Stimulated activated CD4-positive, alpha-beta T cell treated with anti-CD3 and anti-CD28 coated beads, TNF-alpha, amount 100 ng/mL, for 24 hours (primary cell): ENCODE results near the gene PPP1R12B.
"Not testable (repeated sequence)": the region's sequence is repeated elsewhere in the genome, so short reads cannot be mapped to it uniquely, and the experiment has no call there.

Source experiments
- DNase-seq, 3 experiments: peaks; one replicate each; pipeline ENCODE4 v3.0.0-alpha.2; 2020; ENCODE audit warnings: low read depth in 3 of 3

PPP1R12B gene

DNA sequence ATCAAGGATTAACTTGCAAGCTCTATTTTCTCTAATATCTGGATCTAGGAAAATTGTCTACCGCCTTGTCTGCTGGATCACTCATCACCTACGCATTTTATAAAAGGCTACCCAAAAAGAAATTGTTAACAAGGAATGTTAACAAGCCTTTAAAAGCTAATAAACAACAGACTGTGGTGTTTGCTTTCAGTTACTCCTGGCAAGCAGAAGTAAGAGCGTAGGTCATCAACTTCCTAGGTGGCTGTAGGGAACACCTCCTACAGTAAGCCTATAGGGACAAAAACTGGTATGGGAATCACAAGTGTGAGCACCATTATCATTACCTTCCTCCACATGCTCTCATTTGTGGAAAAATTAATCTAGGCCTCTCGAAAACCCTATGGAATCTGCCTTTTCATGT is 206.1 kb downstream of the PPP1R12B start:
- DNase-seq = not testable (repeated sequence)

DNA sequence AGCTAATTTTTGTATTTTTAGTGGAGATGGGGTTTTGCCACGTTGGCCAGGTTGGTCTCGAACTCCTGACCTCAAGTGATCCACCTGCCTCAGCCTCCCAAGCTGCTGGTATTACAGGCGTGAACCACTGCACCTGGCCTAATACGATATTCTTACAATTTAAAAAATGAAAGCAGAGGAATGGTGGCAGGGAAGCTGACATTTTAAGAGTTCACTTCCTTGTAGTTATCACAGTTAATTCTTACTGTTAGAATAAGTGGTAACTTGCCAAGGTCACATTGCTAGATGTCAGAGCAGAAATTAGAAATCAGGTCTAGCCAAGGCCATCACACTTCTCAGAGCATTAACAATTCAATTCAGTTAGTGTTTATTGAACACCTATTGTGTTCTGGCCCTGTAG is 207.5 kb downstream of the PPP1R12B start:
- DNase-seq = not testable (repeated sequence)

DNA sequence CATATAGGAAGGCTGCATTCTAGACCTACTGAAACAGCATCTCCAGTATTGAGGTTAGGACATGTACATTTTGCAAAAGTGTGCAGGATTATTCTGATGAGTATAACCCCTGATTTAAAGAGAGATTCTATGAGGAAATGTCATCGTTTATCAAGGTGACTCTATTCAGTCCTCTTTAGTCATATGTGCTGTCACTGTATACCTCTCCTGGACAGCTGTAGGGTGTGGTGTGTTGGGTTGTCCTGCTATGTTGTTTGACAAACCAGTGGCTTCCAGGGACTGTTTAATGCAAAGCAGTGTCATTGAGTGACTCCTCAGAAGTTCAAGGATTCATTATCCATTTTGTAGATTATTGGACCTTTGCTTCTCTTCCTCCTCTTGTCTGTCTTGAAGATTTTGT is 209.2 kb downstream of the PPP1R12B start:
- DNase-seq = not testable (repeated sequence)

DNA sequence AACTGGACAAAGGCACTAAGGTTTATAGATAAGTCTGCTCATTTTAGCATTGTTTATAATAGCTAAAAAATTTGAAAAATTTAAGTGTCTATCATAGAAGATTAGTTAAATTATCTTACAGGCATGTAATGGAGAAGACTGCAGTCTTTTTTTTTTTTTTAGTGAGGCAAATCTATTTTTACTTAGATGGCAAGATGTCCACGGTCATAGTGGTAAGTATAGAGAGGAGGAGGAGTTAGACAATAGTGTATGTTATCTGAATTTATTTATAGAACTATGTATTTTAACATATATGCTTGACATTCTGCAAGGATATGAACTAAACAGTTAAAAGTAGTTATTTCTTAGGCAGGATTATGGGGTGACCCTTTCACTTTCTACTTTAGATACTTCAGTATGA is 212.7 kb downstream of the PPP1R12B start:
- no peak for DNase-seq

DNA sequence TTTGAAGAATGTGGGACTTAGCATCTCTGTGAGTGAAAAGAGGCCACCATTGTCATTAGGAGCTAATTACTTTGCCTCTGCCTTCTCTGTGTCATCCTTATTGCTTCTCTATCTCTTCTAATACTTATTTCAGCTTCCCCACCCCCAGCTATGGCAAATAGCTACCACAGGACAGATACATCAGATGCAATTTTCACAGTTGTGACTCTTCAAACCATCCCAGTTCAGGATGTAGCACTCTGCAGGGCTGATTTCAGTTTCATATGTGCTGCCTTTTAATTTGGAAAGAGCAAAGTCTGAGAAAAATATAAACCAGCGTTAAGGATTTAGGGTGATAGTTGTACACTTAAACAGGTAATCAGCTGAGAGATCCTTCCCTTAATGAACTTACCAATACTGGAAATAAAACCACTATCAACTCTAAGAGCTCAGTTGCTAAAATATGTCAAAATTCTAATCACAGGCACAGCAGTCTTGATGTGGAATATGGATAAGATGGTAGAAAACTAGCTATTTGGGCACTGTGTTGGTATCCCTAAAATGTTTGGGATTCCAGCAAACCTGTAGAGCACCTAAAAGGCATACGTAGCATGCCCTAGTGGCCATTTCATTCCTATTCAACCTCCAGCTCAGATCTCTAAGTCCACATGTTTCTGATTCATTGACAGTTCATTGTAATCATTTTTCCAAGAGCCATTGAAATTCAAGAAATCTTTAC is 213.4 kb downstream of the PPP1R12B start:
- DNase-seq = no peak

DNA sequence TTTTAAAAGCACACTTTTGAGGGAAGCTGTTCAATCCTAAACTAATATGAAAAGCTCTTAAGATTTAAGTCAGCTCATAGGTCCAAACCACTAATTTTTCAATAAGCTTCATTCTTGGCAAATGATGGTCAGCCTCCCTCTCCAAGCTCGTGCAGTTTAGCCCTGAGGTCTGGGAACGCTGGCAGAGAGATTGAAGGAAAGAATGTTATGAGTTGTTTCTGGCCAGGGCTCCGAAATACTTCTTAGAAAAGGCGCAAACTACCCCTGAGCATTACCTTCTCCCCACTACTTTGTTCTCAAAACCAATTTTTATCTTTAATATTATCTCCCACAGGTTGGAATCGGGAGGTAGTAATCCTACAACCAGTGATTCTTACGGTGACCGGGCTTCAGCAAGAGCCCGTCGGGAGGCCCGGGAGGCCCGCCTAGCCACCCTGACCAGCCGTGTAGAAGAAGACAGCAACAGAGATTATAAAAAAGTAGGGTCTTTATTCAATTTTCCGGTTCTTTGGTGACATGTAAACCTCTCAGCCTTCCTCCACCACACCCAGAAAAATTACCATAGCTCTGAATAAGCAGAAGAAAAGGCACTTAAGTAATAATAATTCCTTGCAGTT is 214.1 kb downstream of the PPP1R12B start:
- no peak for DNase-seq

DNA sequence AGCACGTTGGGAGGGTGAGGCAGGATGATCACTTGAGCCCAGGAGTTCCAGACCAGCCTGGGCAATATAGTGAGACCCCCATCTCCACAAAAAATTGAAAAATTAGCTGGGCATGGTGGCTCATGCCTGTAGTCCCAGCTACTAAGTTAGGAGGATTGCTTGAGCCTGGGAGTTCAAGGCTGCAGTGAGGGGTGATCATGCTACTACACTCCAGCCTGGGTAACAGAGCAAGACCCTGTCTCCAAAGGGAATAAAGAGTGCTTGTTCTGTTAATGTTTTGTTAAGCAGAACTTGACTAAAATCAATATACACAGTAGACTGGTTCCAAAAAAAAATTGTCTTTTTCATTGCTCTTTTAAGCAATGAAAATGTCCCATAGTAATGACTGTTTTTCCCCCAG is 215.3 kb downstream of the PPP1R12B start:
- DNase-seq = no peak

DNA sequence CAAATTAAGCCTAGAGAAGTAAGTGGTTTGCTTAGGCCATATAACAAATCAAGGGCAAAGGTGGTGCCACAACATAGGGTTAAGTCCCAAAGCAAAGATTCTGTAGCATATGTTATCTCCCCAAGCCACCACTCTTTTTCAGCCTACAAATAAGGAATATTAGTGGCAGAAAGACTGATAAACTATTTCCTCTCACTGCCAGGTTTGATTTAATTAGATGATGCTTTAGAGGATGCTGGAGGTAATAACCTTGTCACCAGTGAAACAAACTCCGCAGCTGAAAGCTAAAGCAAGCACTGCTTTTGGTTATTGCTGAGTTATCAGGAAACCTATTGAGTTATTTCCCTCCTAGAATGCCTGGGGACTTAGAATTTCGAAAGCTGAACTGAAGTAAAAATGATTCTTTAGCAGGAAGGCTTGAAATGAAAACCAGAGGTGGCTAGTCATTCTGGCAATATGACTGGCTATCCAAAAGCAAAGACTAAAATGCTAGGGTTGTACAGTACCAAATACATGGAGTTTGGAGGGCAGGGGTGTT is 216.5 kb downstream of the PPP1R12B start:
- no peak for DNase-seq

DNA sequence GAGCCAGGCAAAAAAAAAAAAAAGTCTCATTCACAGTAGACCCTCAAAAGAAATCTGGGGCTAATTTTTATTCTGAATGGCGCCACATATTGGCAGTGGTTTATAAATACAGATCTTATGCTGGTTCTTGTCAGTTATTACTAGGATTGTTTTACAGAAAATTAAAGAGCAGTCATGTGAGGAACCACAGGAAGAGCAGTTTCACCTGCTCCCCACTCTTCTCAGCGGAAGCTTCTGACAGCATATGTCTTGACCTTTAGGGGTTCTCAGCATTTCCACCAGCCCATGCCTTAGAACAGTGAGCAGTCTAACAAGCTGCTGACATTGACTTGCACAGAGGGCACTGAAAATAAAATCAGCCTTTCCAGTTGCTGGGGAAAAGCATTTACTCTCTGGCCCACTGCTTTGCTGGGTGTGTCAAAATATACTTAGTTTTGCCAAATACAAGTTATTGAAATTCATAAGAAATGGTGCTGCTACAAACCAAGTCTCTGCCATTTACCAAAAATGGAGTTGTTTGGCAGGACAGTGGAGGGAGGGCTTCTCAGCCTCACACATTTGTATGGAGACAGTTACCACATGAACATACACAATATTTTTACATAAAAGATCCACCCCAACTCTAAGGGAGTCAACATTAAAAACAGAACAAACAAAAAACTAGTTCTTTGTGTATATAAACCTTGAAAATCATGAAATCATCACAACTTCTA is 217.5 kb downstream of the PPP1R12B start:
- DNase-seq = no peak

DNA sequence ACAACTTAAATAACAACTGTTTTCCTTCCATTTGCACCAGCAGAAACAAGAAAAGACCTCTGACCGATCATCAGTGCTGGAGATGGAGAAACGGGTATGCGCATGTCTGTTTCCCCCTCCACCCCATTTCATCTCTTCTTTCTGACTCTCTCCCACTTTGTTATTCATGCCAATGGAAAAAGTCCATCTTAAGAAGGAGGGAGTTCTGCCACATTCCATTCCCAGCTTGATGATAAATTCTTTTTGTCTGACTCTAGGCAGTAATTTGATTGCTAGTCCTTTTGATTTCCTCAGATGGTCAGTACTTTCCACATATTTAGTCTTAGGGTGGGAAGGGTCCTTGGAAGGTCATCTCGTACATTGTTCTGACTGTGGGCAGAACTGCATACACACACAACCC is 219.2 kb downstream of the PPP1R12B start:
- DNase-seq = no peak

DNA sequence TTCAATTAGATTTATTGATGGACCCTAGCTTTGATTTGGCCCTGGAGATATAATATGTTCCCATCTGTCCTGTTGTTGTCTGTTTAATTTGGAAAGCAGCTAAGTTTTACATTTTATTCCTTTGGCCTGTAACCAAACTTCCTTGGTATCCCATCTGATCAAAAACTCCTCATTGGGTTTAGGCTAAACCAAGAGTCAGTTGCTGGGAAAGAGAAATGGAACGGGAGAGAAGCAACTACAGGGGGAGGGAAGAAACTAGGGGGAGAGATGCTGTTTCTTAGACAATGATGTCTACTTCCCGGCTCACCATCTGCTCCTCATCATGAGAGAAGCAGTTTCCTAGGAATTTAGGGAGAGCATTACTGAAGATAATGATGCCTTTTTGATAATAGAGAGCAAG is 219.9 kb downstream of the PPP1R12B start:
- DNase-seq = no peak

DNA sequence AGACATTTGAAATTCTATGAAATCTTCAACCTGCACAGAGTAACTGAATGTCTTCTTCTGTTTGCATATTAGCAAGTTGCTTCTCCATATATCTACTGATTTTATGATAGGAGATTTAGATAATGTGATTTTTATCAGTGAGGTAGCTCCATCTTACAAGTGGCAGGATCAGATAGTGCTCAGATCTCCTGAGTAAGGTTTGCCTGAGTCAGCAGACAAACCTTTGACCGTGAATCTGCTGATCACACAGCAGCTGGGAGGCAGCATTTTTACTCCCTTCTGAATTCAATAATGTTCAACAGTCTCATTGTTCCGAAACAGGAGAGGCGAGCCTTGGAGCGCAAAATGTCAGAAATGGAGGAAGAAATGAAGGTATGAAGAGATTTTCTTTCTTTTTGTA is 220.3 kb downstream of the PPP1R12B start:
- DNase-seq = no peak

DNA sequence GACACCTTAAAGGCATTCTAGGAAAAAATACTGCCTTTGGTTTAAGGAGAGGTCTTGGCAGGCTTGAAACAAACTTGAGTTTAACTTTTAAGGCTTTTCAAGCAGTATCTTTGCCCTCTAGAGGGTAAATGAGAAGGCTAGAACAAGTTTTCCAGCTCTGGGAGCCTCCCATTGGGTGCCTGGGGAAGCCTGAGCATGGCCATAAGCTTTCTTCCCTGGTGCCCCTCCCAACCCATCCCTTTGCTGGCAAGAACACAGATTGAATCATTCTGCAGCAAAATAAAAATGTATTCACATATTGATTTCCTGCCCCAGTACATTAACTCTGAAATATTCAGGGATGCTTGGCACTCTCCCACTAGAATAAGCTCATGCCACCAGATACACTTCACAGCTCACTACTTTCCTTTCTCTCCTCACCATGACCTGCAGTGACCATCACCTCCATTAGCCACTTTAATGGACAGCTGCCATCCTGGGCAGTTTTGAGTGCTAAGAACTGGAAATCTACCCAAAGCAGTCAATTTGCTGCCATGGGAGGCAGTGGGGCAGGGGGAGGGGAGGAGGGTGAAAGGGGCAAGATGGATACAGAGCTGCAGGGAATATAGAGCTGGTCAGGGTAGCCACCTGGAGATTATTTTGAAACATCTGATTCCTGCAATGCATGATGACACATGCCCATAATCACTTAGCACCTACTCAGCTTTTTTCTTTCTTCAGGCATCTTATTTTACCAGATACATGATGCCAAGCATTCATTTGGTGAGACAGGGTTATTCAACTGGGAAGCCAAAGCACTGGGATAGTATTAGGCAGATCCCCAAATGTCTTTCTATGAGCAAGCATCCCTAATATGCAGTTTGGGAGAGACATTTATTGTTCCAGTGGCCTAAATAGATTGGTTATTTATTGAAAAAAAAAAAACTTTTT is 221.2 kb downstream of the PPP1R12B start:
- no peak for DNase-seq

DNA sequence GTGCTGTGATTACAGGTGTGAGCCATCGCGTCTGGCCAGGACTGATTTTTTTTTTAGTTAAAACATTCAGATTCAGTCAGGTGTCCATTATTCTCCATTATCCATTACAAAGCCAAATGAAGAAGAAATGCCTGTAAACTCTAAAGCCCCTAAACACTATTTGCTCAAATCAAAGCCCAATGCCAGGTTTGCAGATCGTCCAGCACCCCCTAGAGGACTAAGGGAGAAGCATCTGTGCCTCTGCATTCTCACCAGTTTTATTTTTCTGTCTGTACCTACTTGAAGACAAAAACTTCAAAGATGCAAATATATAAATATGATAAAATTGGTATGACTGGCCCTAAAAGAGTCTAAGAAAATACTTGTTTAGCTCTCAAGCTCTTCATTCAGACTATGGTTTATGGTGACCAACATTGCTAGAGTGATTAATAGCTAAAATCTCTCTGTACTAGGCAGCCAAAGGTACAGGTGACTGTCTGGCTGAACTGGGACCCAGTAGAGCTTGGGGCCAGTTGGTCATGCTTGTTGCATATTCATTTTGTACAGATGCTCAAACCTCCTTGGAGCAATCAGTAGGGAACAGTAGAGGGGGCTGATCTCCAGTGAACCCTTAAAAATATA is 223.3 kb downstream of the PPP1R12B start:
- DNase-seq = no peak

DNA sequence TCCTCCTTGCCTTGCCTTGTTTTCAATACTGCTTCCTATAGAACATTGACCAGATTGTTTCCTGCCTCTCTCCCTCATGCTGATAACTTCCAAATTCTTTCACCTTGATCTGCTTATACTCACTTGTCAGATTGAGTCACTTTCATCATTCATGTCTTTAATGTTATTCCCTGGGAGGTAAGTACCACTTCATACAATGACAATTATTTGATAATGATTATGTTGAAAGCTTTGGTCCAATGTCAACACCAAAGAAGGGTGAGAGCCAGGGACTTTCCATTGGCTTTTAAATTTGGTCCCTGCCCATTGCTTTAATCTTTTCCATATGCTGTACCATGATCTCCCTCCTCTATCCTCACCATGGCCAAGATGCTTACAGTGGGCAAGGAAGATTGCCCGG is 224.4 kb downstream of the PPP1R12B start:
- DNase-seq = no peak

DNA sequence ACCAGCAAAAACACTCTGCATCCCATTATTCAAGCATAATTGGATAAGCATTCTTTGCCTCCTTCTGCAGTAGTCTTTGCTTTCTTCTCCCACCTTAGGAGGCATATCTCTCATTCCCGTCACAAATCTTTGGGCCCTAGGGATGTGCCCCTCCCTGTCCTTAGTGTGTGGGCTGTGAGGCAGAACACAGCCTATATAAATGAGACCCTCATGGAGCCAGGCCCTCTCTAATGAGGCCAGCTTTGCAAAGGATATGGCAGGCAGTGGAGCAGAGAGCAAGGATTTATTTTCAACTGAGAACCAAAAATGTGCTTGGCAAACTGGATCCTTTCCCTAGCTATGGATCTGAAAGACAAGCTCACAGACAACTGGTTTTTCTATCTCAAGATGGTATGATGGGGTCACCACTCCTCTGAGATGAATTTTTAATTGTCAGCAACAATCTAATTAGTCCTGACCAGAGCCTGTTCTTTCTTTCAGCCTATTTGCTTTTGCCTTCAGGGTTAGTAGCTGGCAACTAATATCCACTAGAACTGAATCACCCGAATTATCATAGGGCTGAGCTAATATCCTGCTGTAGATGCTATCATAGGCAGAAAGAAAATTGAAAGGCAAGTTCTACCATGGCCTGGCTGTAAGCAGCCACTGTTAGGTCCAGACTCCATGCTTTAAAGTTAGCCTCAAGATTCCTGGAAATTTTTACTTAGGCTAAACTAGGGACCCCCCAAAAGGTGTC is 227.6 kb downstream of the PPP1R12B start:
- DNase-seq = no peak

DNA sequence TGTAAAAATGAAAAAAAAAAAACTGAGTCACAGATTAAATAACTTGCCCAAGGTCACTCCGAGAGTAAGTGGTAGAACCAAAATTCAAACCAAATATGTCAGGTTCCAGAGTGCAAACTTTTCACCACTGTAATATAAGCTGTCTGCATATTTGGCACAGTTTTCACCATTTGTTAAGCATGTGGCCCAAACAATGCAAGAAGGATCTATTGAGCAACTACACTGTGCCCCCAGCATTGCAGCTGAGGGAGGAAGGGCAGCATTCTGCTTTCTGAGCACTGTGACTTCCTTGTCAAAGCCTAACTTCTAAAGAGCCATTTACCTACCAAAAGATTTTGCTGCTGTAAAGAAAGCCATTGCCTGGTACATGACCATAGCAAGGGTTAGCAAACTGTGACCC is 228.3 kb downstream of the PPP1R12B start:
- no peak for DNase-seq

DNA sequence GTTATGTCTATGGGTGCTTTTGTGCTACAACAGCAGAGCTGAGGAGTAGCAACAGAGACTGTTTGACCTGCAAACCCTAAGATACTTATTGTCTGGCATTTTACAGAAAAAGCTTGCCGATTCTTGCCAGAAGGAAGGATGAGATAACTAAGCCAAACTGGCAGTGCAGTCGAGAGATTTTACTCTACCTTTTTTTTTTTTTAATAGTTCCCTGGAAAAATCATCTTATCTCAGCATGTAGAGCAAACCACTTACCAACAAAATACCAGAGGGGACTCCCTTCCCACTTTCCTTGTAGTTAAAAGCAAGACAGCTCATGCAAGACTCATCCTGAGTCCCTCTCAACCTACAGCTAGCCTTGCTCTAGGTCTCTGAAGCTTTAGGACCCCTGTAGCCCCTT is 228.9 kb downstream of the PPP1R12B start:
- DNase-seq = no peak

DNA sequence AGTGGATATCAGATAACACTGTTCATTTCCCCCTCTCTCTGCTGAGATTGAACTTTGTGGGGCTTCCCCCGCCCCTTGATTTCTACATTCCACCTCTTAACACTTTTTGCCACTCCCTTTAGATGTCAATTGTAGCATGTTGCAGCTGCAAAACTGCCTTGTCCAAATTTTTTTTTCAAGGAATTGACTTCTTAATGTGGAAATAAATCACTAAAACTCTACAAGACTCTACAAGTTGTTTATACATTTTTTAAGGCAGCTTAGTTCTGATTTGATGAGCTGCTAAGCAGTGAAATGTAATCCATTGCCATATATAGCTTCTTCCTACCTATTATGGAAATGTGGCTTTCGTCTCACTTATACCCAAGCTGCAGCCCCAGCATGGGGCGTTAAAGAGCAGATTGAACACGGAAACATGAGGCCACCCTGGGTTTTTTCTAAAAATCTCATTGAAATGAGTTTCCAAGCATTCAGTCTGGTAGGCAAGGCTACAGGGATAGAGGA is 229.6 kb downstream of the PPP1R12B start:
- no peak for DNase-seq

DNA sequence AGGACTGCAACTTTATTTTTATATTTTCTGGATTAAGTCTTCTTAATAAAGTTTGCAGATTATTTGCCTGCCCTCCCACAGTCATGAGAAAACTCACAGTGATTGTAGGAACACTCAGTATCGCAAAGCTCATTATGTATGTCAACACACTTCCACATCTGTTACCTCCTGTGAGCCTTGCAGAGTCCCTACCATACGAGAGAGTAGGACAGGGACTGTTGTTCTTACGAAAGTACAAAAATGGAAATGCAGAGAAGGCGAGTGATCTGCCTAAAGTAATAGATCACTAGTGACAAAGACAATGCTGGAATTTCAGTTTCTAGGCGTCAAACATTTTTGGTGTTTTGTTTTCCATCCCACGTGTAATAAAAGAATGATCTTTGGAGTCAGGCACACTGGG is 230.1 kb downstream of the PPP1R12B start:
- no peak for DNase-seq
